WTC11 (cell line): ENCODE results near the gene UBXN11. TPM values are rescaled to one million over a fixed set of nuclear protein-coding genes. Genes with fewer than 3 reads are reported as not detected.

Experiments used
- ATAC-seq: fragments of 200-7000 bp; cut with Tn5 transposase; 2 replicates; pipeline ENCODE4 v1.10.0; 2021; ENCODE audit warnings: mild to moderate bottlenecking, moderate library complexity
- CTCF ChIA-PET: fragments of 300-600 bp; sonication (Branson Sonifier 250); formaldehyde crosslinking; loops from one replicate; lab custom pipeline; 2021; ENCODE audit warnings: antibody characterized with exemption; lab: Charles Lee
- POLR2A ChIA-PET: fragments of 350-600 bp; sonication (Branson Sonifier 250); formaldehyde crosslinking; loops from one replicate; lab custom pipeline; 2021; ENCODE audit warnings: antibody characterized with exemption; lab: Charles Lee
- DNase-seq: peaks from one replicate; pipeline ENCODE4 v3.0.0; 2021; ENCODE audit warnings: low spot score
- H3K27ac Mint-ChIP-seq: 2 replicates; pipeline ENCODE4 v1.8.0; 2021; ENCODE audit warnings: mixed read lengths
- H3K27me3 Mint-ChIP-seq: 2 replicates; pipeline ENCODE4 v1.8.0; 2021; ENCODE audit warnings: low read depth, mild to moderate bottlenecking, moderate library complexity, mixed read lengths
- H3K36me3 Mint-ChIP-seq: 2 replicates; pipeline ENCODE4 v1.8.0; 2021; ENCODE audit warnings: mixed read lengths
- H3K4me1 Mint-ChIP-seq: 2 replicates; pipeline ENCODE4 v1.8.0; 2022; ENCODE audit warnings: mixed read lengths
- H3K4me3 Mint-ChIP-seq: 2 replicates; pipeline ENCODE4 v1.8.0; 2021; ENCODE audit warnings: mild to moderate bottlenecking, moderate library complexity, mixed read lengths
- H3K9me3 Mint-ChIP-seq: 2 replicates; pipeline ENCODE4 v1.8.0; 2021; ENCODE audit warnings: mixed read lengths
- AFF4 ChIP-seq: sonication (generic); formaldehyde crosslinking; IDR thresholded peaks from 2 replicates; pipeline ENCODE4 v1.8.1; 2023; ENCODE audit warnings: mild to moderate bottlenecking, missing genetic modification reagents, borderline replicate concordance
- ARID4B ChIP-seq: sonication (generic); formaldehyde crosslinking; IDR thresholded peaks from 2 replicates; pipeline ENCODE4 v1.8.0; 2023; ENCODE audit warnings: missing genetic modification reagents, mild to moderate bottlenecking, borderline replicate concordance
- CBFB ChIP-seq: sonication (generic); formaldehyde crosslinking; IDR thresholded peaks from 2 replicates; pipeline ENCODE4 v1.8.1; 2022; ENCODE audit warnings: mild to moderate bottlenecking, low read depth, missing genetic modification reagents
- E2F1 ChIP-seq: sonication (generic); formaldehyde crosslinking; IDR thresholded peaks from 2 replicates; pipeline ENCODE4 v1.8.0; 2022; ENCODE audit warnings: mild to moderate bottlenecking, missing genetic modification reagents
- E2F4 ChIP-seq: sonication (generic); formaldehyde crosslinking; IDR thresholded peaks from 2 replicates; pipeline ENCODE4 v1.8.1; 2022; ENCODE audit warnings: low read depth, mild to moderate bottlenecking, moderate library complexity, missing genetic modification reagents, borderline replicate concordance
- ETV6 ChIP-seq: sonication (generic); formaldehyde crosslinking; IDR thresholded peaks from 2 replicates; pipeline ENCODE4 v1.8.1; 2022; ENCODE audit warnings: mild to moderate bottlenecking, missing genetic modification reagents
- MAX ChIP-seq: sonication (generic); formaldehyde crosslinking; IDR thresholded peaks from 2 replicates; pipeline ENCODE4 v1.8.0; 2022; ENCODE audit warnings: mild to moderate bottlenecking, missing genetic modification reagents
- PRDM15 ChIP-seq: sonication (generic); formaldehyde crosslinking; IDR thresholded peaks from 2 replicates; pipeline ENCODE4 v1.8.0; 2022; ENCODE audit warnings: missing genetic modification reagents
- TCF7 ChIP-seq: sonication (generic); formaldehyde crosslinking; IDR thresholded peaks from 2 replicates; pipeline ENCODE4 v1.8.0; 2022; ENCODE audit warnings: mild to moderate bottlenecking, low read depth, missing genetic modification reagents, moderate library complexity
- ZNF121 ChIP-seq: sonication (generic); formaldehyde crosslinking; IDR thresholded peaks from 2 replicates; pipeline ENCODE4 v1.8.0; 2023; ENCODE audit warnings: missing genetic modification reagents
- total RNA-seq: library from RNA; stranded (reverse); gene quantifications from 3 replicates; pipeline ENCODE4 v1.2.3, GENCODE V29; 2021
- TF ChIP-seq, protein P1 (sequence below): sonication (generic); formaldehyde crosslinking; IDR thresholded peaks from 2 replicates; pipeline ENCODE4 v1.8.0; 2023; ENCODE audit warnings: missing genetic modification reagents
- TF ChIP-seq, protein P2 (sequence below): sonication (generic); formaldehyde crosslinking; IDR thresholded peaks from 2 replicates; pipeline ENCODE4 v1.8.1; 2023; ENCODE audit warnings: mild to moderate bottlenecking, missing genetic modification reagents

Gene UBXN11
- total RNA-seq, 1 experiment from 2014 or later: 14.1 TPM

DNA sequence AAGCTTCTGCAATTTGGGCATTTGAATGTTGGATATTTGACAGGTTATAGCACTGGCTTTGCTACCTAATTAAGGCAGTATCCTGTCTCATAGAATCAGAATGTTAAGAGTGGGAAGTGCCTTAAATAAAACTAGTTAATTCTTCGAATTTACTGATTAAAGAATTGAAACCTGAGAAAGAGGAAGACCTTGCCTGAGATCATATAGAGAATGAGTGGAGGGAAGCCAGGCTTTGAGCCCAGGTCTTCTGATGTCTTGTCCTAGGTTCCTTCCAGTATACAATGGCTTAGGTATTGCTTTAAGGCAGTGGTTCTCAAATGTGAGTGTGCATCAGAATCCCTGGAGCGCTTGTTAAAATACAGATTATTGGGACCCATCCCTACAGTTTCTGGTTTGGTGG, 47.4 kb downstream of the UBXN11 start (continued):
- no peak for TF ChIP-seq E2F4 (CRISPR knock-in tag)
- TF ChIP-seq, protein P1, sequence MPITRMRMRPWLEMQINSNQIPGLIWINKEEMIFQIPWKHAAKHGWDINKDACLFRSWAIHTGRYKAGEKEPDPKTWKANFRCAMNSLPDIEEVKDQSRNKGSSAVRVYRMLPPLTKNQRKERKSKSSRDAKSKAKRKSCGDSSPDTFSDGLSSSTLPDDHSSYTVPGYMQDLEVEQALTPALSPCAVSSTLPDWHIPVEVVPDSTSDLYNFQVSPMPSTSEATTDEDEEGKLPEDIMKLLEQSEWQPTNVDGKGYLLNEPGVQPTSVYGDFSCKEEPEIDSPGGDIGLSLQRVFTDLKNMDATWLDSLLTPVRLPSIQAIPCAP (CRISPR knock-in tag): no peak

- DNase-seq (no peak), ATAC-seq (no peak)
- H3K36me3 Mint-ChIP-seq: peaks cover 69% of the 10 kb centered on the region
- no peaks in the 10 kb centered on the region for H3K9me3 Mint-ChIP-seq
- CTCF ChIA-PET: interaction anchor here (1.3 kb wide), 1 partner anchor 23 kb away, joined by 5 read pairs; the partner anchor contains the start of gene CEP85
- H3K27ac Mint-ChIP-seq: no peak overlapping the region
- no peaks in the 10 kb centered on the region for H3K27me3 Mint-ChIP-seq
- no peak overlapping the region for H3K4me3 Mint-ChIP-seq
- POLR2A ChIA-PET: no interaction called here
- no peaks in the 10 kb centered on the region for H3K4me1 Mint-ChIP-seq
- TF ChIP-seq ZNF121 (CRISPR knock-in tag): no peak
- TF ChIP-seq ARID4B (CRISPR knock-in tag): no peak
- TF ChIP-seq, protein P2, sequence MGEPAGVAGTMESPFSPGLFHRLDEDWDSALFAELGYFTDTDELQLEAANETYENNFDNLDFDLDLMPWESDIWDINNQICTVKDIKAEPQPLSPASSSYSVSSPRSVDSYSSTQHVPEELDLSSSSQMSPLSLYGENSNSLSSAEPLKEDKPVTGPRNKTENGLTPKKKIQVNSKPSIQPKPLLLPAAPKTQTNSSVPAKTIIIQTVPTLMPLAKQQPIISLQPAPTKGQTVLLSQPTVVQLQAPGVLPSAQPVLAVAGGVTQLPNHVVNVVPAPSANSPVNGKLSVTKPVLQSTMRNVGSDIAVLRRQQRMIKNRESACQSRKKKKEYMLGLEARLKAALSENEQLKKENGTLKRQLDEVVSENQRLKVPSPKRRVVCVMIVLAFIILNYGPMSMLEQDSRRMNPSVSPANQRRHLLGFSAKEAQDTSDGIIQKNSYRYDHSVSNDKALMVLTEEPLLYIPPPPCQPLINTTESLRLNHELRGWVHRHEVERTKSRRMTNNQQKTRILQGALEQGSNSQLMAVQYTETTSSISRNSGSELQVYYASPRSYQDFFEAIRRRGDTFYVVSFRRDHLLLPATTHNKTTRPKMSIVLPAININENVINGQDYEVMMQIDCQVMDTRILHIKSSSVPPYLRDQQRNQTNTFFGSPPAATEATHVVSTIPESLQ (CRISPR knock-in tag): no peak
- no peak for TF ChIP-seq MAX (CRISPR knock-in tag)
- TF ChIP-seq ETV6: no peak
- TF ChIP-seq PRDM15 (CRISPR knock-in tag): no peak
These were observed 49.2 kb downstream of the UBXN11 start for GRCh38 chr1:26257222-26257621.

- Mint-ChIP-seq H3K36me3 (peaks cover 67% of the 10 kb centered on the region), H3K27ac (no peak overlapping the region), H3K27me3 (no peaks in the 10 kb centered on the region), H3K4me3 (no peak overlapping the region), H3K4me1 (no peaks in the 10 kb centered on the region), H3K9me3 (peaks cover 13% of the 10 kb centered on the region)
- POLR2A ChIA-PET: no interaction called here
- CTCF ChIA-PET: no interaction called here
- no peak for DNase-seq
- no peak for ATAC-seq
- no peak for TF ChIP-seq CBFB (CRISPR knock-in tag)
- no peak for TF ChIP-seq E2F1
- TF ChIP-seq E2F4 (CRISPR knock-in tag): no peak
- no peak for TF ChIP-seq AFF4 (CRISPR knock-in tag)
- TF ChIP-seq TCF7: no peak
These were observed 52.0 kb downstream of the UBXN11 start for GRCh38 chr1:26254404-26254803.
